Trophoblast cell (in vitro differentiated cells and primary cell): ENCODE measurements around the gene OR2V2.
"Not testable (repeated sequence)": the region's sequence is repeated elsewhere in the genome, so short reads cannot be mapped to it uniquely, and the experiment has no call there.

ENCODE experiments used
- DNase-seq, 2 donors: peaks; one replicate each; pipeline ENCODE4 v3.0.0-alpha.2; 2016
- H2AFZ ChIP-seq: 2 replicates; pipeline ENCODE4 v1.6.1; 2013; ENCODE audit warnings: low read length, moderate library complexity, mild to moderate bottlenecking; ENCODE audit not compliant: insufficient read depth, poor library complexity
- H2AK5ac ChIP-seq: 2 replicates; pipeline ENCODE4 v1.6.1; 2013; ENCODE audit warnings: mild to moderate bottlenecking, low read length
- H2BK120ac ChIP-seq: 2 replicates; pipeline ENCODE4 v1.6.1; 2013; ENCODE audit warnings: low read length, mild to moderate bottlenecking, moderate library complexity; ENCODE audit not compliant: insufficient read depth, poor library complexity
- H2BK12ac ChIP-seq: 2 replicates; pipeline ENCODE4 v1.6.1; 2013; ENCODE audit warnings: mild to moderate bottlenecking, low read length, moderate library complexity
- H2BK5ac ChIP-seq: 2 replicates; pipeline ENCODE4 v1.6.1; 2013; ENCODE audit warnings: low read length, low read depth, moderate library complexity, mild to moderate bottlenecking; ENCODE audit not compliant: poor library complexity
- H3K14ac ChIP-seq: 2 replicates; pipeline ENCODE4 v1.6.1; 2013; ENCODE audit warnings: mild to moderate bottlenecking, low read length
- H3K18ac ChIP-seq: 2 replicates; pipeline ENCODE4 v1.6.1; 2013; ENCODE audit warnings: mild to moderate bottlenecking, low read length
- H3K23ac ChIP-seq: 2 replicates; pipeline ENCODE4 v1.6.1; 2013; ENCODE audit warnings: low read length
- H3K27ac ChIP-seq: 2 replicates; pipeline ENCODE4 v1.5.1; 2013; ENCODE audit warnings: low read depth, mild to moderate bottlenecking, inconsistent platforms, low read length, moderate library complexity
- H3K27me3 ChIP-seq: 2 replicates; pipeline ENCODE4 v1.6.1; 2013; ENCODE audit warnings: inconsistent platforms, mild to moderate bottlenecking, low read length, moderate library complexity; ENCODE audit not compliant: insufficient read depth
- H3K36me3 ChIP-seq, 2 experiments: 1 replicate in 1 of 2; 2 replicates in 1 of 2; pipeline ENCODE4 v1.6.1; 2013; ENCODE audit warnings: low read length in 2 of 2, mild to moderate bottlenecking in 2 of 2, moderate library complexity in 1 of 2; ENCODE audit not compliant: insufficient read depth in 2 of 2, control insufficient read depth in 1 of 2
- H3K4ac ChIP-seq: 2 replicates; pipeline ENCODE4 v1.6.1; 2013; ENCODE audit warnings: low read depth, mild to moderate bottlenecking, low read length, moderate library complexity
- H3K4me1 ChIP-seq, 2 experiments: 1 replicate in 1 of 2; 2 replicates in 1 of 2; pipeline ENCODE4 v1.6.1; 2013; ENCODE audit warnings: low read length in 2 of 2, mild to moderate bottlenecking in 2 of 2, moderate library complexity in 1 of 2; ENCODE audit not compliant: insufficient read depth in 2 of 2, control insufficient read depth in 1 of 2
- H3K4me2 ChIP-seq: 2 replicates; pipeline ENCODE4 v1.6.1; 2013; ENCODE audit warnings: inconsistent platforms, mild to moderate bottlenecking, low read length, moderate library complexity
- H3K4me3 ChIP-seq: 2 replicates; pipeline ENCODE4 v1.5.1; 2013; ENCODE audit warnings: mild to moderate bottlenecking, low read depth, low read length, inconsistent platforms
- H3K79me1 ChIP-seq: one replicate; pipeline ENCODE4 v1.6.1; 2013; ENCODE audit warnings: low read length
- H3K79me2 ChIP-seq: 2 replicates; pipeline ENCODE4 v1.6.1; 2013; ENCODE audit warnings: low read length, mild to moderate bottlenecking; ENCODE audit not compliant: control insufficient read depth, insufficient read depth, poor library complexity
- H3K9ac ChIP-seq: 2 replicates; pipeline ENCODE4 v1.6.1; 2013; ENCODE audit warnings: mild to moderate bottlenecking, low read length
- H3K9me3 ChIP-seq: 2 replicates; pipeline ENCODE4 v1.6.1; 2013; ENCODE audit warnings: low read depth, mild to moderate bottlenecking, control low read depth, inconsistent platforms, low read length; ENCODE audit not compliant: insufficient read depth
- H4K12ac ChIP-seq: 2 replicates; pipeline ENCODE4 v1.6.1; 2013; ENCODE audit warnings: low read depth, mild to moderate bottlenecking, low read length, moderate library complexity
- H4K8ac ChIP-seq: 2 replicates; pipeline ENCODE4 v1.6.1; 2013; ENCODE audit warnings: low read depth, mild to moderate bottlenecking, low read length, moderate library complexity
- H4K91ac ChIP-seq: one replicate; pipeline ENCODE4 v1.6.1; 2013; ENCODE audit warnings: low read depth, mild to moderate bottlenecking, low read length, moderate library complexity
- WGBS: extraction: QIAGEN DNeasy Blood & Tissue Kit; methylation state at CpG from one replicate; pipeline ENCODE4 v1.1.7; 2013; ENCODE audit warnings: missing lambda C conversion rate; ENCODE audit not compliant: insufficient read length, insufficient coverage; ENCODE audit errors: extremely low coverage; 5-methylcytosine and 5-hydroxymethylcytosine counted together

The OR2V2 gene

GRCh38 chr5:181130081-181130480, 17.3 kb upstream of the OR2V2 start:
- not testable (repeated sequence) for H3K27ac ChIP-seq, H3K23ac ChIP-seq, H2AK5ac ChIP-seq, H4K12ac ChIP-seq, H3K79me1 ChIP-seq, H3K4ac ChIP-seq, DNase-seq, H2BK12ac ChIP-seq, H3K36me3 ChIP-seq, H2AFZ ChIP-seq, H3K27me3 ChIP-seq, H3K4me2 ChIP-seq, H2BK120ac ChIP-seq, H3K18ac ChIP-seq, H3K4me3 ChIP-seq, H2BK5ac ChIP-seq, H3K14ac ChIP-seq, H3K9ac ChIP-seq, H4K8ac ChIP-seq, H3K9me3 ChIP-seq, H3K4me1 ChIP-seq, H4K91ac ChIP-seq, H3K79me2 ChIP-seq
- WGBS, result no CpG with 5 or more reads among the region's 9 CpGs

DNA sequence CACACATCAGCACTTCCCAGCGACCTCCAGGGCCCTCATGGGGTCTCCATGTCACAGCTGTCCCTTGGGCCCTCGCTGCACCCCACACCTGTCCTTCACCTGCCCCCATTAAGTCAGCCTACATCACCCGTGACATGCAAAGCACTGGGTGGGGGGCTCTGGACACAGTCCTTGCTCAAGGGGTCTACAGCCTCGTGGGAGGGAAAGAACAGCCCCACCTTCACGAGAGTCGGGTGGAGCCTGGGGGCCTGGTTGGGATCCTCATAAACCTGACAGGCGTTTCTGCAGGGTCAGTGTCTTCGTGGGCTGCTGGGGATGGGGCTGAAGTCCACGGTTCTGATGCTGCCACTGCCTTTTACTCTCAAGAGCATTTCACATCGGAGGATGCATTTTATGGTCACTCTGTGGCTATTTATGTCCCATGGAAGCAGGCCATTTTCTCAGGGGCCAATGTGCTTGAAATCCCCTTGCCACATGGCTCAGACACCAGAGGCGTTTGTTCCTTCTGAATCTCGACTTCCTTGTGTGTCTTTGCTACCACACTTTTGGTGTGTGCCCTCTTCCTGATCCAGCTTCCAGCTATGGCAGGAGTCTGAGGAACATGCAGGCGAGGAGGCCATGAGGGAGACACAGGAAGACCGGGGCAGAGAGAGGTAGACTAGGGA, 16.4 kb upstream of the OR2V2 start, which contains the start of gene OR2V1:
Gene OR2V1 (minus strand): TSS at position 338 of the 665 bp plus-strand sequence. CDS start 5,865 bp downstream, outside the sequence.
- Histone ChIP-seq H4K12ac (no peak within 1 kb of the TSS), H3K4me2 (no peak within 1 kb of the TSS), H4K8ac (no peak within 1 kb of the TSS), H2BK5ac (no peak within 1 kb of the TSS), H3K9ac (no peak within 1 kb of the TSS), H3K79me1 (no peaks in the 10 kb centered on the region), H4K91ac (no peak within 1 kb of the TSS), H2AFZ (no peak within 1 kb of the TSS), H3K14ac (no peak within 1 kb of the TSS), H3K18ac (no peak within 1 kb of the TSS), H3K4me3 (no peak within 1 kb of the TSS), H3K4ac (no peak within 1 kb of the TSS), H3K23ac (no peak within 1 kb of the TSS), H3K79me2 (no peaks in the 10 kb centered on the region), H3K36me3 (no peaks in the 10 kb centered on the region), H2BK12ac (no peak within 1 kb of the TSS), H2BK120ac (no peak within 1 kb of the TSS), H2AK5ac (no peak within 1 kb of the TSS), H3K27ac (no peak within 1 kb of the TSS), H3K27me3 (no peaks in the 10 kb centered on the region), H3K4me1 (no peaks in the 10 kb centered on the region), H3K9me3 (peaks cover 2% of the 10 kb centered on the region)
- no peak for DNase-seq
- WGBS, result no CpG with 5 or more reads among the region's 14 CpGs

- Histone ChIP-seq H3K4me1 (no peaks in the 10 kb centered on the region), H3K9me3 (peaks cover 2% of the 10 kb centered on the region), H3K18ac (no peak overlapping the region), H2AK5ac (no peak overlapping the region), H3K9ac (no peak overlapping the region), H3K4ac (no peak overlapping the region), H3K23ac (no peak overlapping the region), H3K79me1 (no peaks in the 10 kb centered on the region), H4K8ac (no peak overlapping the region), H2BK120ac (no peak overlapping the region), H2BK5ac (no peak overlapping the region), H2AFZ (no peak overlapping the region), H3K27ac (no peak overlapping the region), H3K79me2 (no peaks in the 10 kb centered on the region), H3K4me2 (no peak overlapping the region), H4K91ac (no peak overlapping the region), H3K14ac (no peak overlapping the region), H4K12ac (no peak overlapping the region), H3K4me3 (no peak overlapping the region), H3K36me3 (no peaks in the 10 kb centered on the region), H3K27me3 (no peaks in the 10 kb centered on the region), H2BK12ac (no peak overlapping the region)
- no peak for DNase-seq
- WGBS, result no CpG with 5 or more reads among the region's 11 CpGs
Observed at GRCh38 chr5:181131514-181131913, 15.9 kb upstream of the OR2V2 start.

- Histone ChIP-seq H4K12ac (no peak overlapping the region), H3K79me2 (no peaks in the 10 kb centered on the region), H3K4ac (no peak overlapping the region), H2AK5ac (no peak overlapping the region), H2BK5ac (no peak overlapping the region), H2BK120ac (no peak overlapping the region), H3K27ac (no peak overlapping the region), H3K4me2 (no peak overlapping the region), H3K27me3 (no peaks in the 10 kb centered on the region), H3K4me1 (no peaks in the 10 kb centered on the region), H3K36me3 (no peaks in the 10 kb centered on the region), H3K9me3 (peaks cover 5% of the 10 kb centered on the region), H3K9ac (no peak overlapping the region), H3K18ac (no peak overlapping the region), H4K91ac (no peak overlapping the region), H3K79me1 (no peaks in the 10 kb centered on the region), H4K8ac (no peak overlapping the region), H2AFZ (no peak overlapping the region), H3K4me3 (no peak overlapping the region), H3K14ac (no peak overlapping the region), H2BK12ac (no peak overlapping the region), H3K23ac (no peak overlapping the region)
- no CpG with 5 or more reads among the region's 3 CpGs for WGBS
- no peak for DNase-seq
Observed at GRCh38 chr5:181133083-181133482, 14.3 kb upstream of the OR2V2 start.
